AG09319 (cell line): ENCODE measurements around the gene SMYD3.

ENCODE experiments used
- DNase-seq: peaks from one replicate; pipeline ENCODE4 v3.0.0-alpha.2; 2010; ENCODE audit warnings: low read depth; ENCODE audit errors: extremely low read depth
- CTCF ChIP-seq: IDR thresholded peaks from 2 replicates; pipeline ENCODE4 v1.5.1; 2011; ENCODE audit warnings: low read depth, mild to moderate bottlenecking, inconsistent platforms, low read length, moderate library complexity

The SMYD3 gene

GRCh38 chr1:246397046-246397445 is 110.0 kb downstream of the SMYD3 start:
- no peak for TF ChIP-seq CTCF
- no peak for DNase-seq

GRCh38 chr1:246396322-246396721 is 110.8 kb downstream of the SMYD3 start:
- TF ChIP-seq CTCF: no peak
- no peak for DNase-seq

DNA sequence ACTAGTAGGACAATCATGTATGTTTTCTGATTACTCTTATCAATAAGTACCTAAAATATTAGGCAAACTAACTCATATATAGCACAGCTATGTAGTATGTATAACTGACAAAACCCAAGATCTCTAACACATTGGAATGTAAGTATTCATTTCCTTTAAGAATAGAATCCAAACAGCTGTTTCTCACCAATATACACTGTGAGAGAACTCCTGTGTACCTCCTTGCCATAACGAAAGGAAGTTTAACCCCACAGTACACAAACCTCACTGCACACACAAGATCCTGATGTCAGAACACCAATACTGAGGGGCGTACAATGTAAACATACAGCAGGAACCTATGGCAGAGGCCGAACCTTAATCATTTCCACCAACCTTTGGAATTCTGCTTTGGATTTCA is 113.0 kb downstream of the SMYD3 start:
- TF ChIP-seq CTCF: no peak
- no peak for DNase-seq

DNA sequence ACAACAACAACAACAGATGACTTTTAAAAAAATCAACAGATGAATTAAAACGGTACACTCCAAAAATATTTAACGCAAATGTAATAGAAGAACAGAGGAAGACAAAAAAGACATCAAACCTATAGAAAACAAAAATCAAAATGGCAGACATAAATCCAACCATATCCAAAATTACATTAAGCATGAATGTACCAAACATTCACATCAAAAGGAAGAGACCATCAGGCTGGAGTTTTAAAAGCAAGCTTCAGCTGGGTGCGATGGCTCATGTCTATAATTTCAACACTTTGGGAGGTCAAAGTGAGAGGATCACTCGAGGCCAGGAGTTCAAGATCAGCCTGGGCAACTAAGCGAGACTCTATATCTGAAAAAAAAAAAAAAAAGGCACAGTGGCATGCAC is 116.2 kb downstream of the SMYD3 start:
- DNase-seq: no peak
- no peak for TF ChIP-seq CTCF

GRCh38 chr1:246384616-246385015 is 122.5 kb downstream of the SMYD3 start:
- TF ChIP-seq CTCF: no peak
- no peak for DNase-seq

DNA sequence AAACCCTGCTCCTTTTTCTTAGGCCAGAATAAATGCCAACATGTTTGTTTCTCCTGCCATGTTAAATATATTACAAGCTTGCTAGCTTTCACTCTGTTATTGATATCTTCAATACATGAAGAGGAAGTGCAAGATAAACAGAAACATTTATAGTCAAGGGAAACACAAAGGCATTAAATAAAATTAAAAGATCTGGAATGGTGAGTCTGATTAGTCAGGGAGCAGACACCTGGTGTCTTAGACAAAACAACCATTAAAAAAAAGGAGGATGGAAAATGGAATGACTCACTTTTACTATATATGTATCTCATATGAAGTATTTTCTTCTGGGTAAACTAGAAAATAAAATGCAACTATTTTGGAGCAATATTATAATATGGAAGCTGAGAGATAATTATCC is 123.3 kb downstream of the SMYD3 start:
- TF ChIP-seq CTCF: no peak
- DNase-seq: no peak

DNA sequence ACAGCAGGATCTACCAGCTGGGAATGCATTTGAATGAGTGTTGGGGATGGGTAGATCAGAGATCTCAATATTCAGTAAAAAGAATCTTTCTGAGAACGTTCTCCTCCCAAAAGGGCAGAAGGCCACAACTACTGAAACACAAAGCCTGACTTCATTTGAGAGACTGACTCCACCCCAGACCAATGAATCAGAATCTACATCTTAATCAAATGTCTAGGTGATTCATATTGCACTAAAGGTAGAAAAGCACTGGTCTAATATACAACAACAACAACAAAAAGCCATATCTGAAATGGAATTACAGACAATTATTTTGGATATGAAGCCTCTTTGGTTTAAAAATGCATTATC is 123.9 kb downstream of the SMYD3 start:
- TF ChIP-seq CTCF: no peak
- DNase-seq: no peak
